ENCODE data around the gene SLC38A1.

Gene SLC38A1

GRCh38 chr12:46210873-46211439 is 57.9 kb downstream of the SLC38A1 start:
- peaks cover 22% of the 10 kb centered on the region for H3K79me2 ChIP-seq (ENCODE audit: control insufficient read depth, insufficient read depth, low read length)
- DNase-seq, result peak; percentile 32
- H3K27me3 ChIP-seq (ENCODE audit: insufficient read depth, low read length, poor library complexity), result no peaks in the 10 kb centered on the region
- H3K4ac ChIP-seq (ENCODE audit: low read depth, low read length), result no peak overlapping the region
- no peak overlapping the region for H3K4me3 ChIP-seq (ENCODE audit: low read length)
- H2BK5ac ChIP-seq (ENCODE audit: low read length), result no peak overlapping the region
- no peak overlapping the region for H2BK15ac ChIP-seq (replicated peaks; ENCODE audit: low read depth)
- no peak overlapping the region for H3K4me2 ChIP-seq (ENCODE audit: low read length)
- H4K8ac ChIP-seq (ENCODE audit: low read depth, low read length), result no peak overlapping the region
- no peak overlapping the region for H3K18ac ChIP-seq (ENCODE audit: low read length)
- H3K4me1 ChIP-seq (ENCODE audit: control insufficient read depth, low read depth, low read length), result peaks cover 4% of the 10 kb centered on the region
- no peak overlapping the region for H3K56ac ChIP-seq (ENCODE audit: low read length)
- no peak overlapping the region for H3K27ac ChIP-seq (ENCODE audit: low read depth, low read length)
- H4K5ac ChIP-seq (ENCODE audit: low read length), result no peak overlapping the region
- H2AK5ac ChIP-seq (ENCODE audit: low read length), result no peak overlapping the region
- no peak overlapping the region for H3K9ac ChIP-seq (ENCODE audit: low read length)
- H3K36me3 ChIP-seq (ENCODE audit: control insufficient read depth, insufficient read depth, low read length), result peaks cover 2% of the 10 kb centered on the region
- WGBS (ENCODE audit: extremely low coverage, insufficient coverage, low lambda C conversion rate), result no CpG with 5 or more reads among the region's 6 CpGs
- no peak overlapping the region for H3K23ac ChIP-seq (ENCODE audit: low read length)
- no peak overlapping the region for H2BK120ac ChIP-seq (ENCODE audit: low read depth, low read length)
- peaks cover 18% of the 10 kb centered on the region for H3K79me1 ChIP-seq (ENCODE audit: low read length)

- H3K27ac ChIP-seq (ENCODE audit: low read depth, low read length), result no peak overlapping the region
- peaks cover 2% of the 10 kb centered on the region for H3K36me3 ChIP-seq (ENCODE audit: control insufficient read depth, insufficient read depth, low read length)
Measured at GRCh38 chr12:46209914-46210872, 58.6 kb downstream of the SLC38A1 start.

GRCh38 chr12:46209170-46209569 is 59.7 kb downstream of the SLC38A1 start:
- no CpG with 5 or more reads among the region's 4 CpGs for WGBS (ENCODE audit: extremely low coverage, insufficient coverage, low lambda C conversion rate)
- H3K27me3 ChIP-seq (ENCODE audit: insufficient read depth, low read length, poor library complexity), result no peaks in the 10 kb centered on the region
- no peak overlapping the region for H3K18ac ChIP-seq (ENCODE audit: low read length)
- H3K36me3 ChIP-seq (ENCODE audit: control insufficient read depth, insufficient read depth, low read length), result no peaks in the 10 kb centered on the region
- no peak overlapping the region for H2BK120ac ChIP-seq (ENCODE audit: low read depth, low read length)
- H3K27ac ChIP-seq (ENCODE audit: low read depth, low read length), result no peak overlapping the region
- no peak overlapping the region for H3K56ac ChIP-seq (ENCODE audit: low read length)
- H2AK5ac ChIP-seq (ENCODE audit: low read length), result no peak overlapping the region
- no peak overlapping the region for H4K5ac ChIP-seq (ENCODE audit: low read length)
- DNase-seq, result no peak
- no peak overlapping the region for H4K8ac ChIP-seq (ENCODE audit: low read depth, low read length)
- peaks cover 15% of the 10 kb centered on the region for H3K79me1 ChIP-seq (ENCODE audit: low read length)
- H3K4me1 ChIP-seq (ENCODE audit: control insufficient read depth, low read depth, low read length), result peaks cover 4% of the 10 kb centered on the region
- H3K4me2 ChIP-seq (ENCODE audit: low read length), result no peak overlapping the region
- no peak overlapping the region for H2BK5ac ChIP-seq (ENCODE audit: low read length)
- no peak overlapping the region for H3K4ac ChIP-seq (ENCODE audit: low read depth, low read length)
- H2BK15ac ChIP-seq (replicated peaks; ENCODE audit: low read depth), result no peak overlapping the region
- peaks cover 14% of the 10 kb centered on the region for H3K79me2 ChIP-seq (ENCODE audit: control insufficient read depth, insufficient read depth, low read length)
- H3K4me3 ChIP-seq (ENCODE audit: low read length), result no peak overlapping the region
- no peak overlapping the region for H3K9ac ChIP-seq (ENCODE audit: low read length)
- no peak overlapping the region for H3K23ac ChIP-seq (ENCODE audit: low read length)

More at GRCh38 chr12:46209914-46210872, 58.6 kb downstream of the SLC38A1 start:
- Histone ChIP-seq H3K18ac (ENCODE audit: low read length) (no peak overlapping the region), H2BK15ac (replicated peaks; ENCODE audit: low read depth) (no peak overlapping the region), H2BK5ac (ENCODE audit: low read length) (no peak overlapping the region), H3K4me2 (ENCODE audit: low read length) (no peak overlapping the region), H2BK120ac (ENCODE audit: low read depth, low read length) (no peak overlapping the region), H3K9ac (ENCODE audit: low read length) (no peak overlapping the region), H3K4me1 (ENCODE audit: control insufficient read depth, low read depth, low read length) (peaks cover 4% of the 10 kb centered on the region), H4K5ac (ENCODE audit: low read length) (no peak overlapping the region), H3K23ac (ENCODE audit: low read length) (no peak overlapping the region), H2AK5ac (ENCODE audit: low read length) (no peak overlapping the region), H3K4ac (ENCODE audit: low read depth, low read length) (no peak overlapping the region), H3K56ac (ENCODE audit: low read length) (no peak overlapping the region), H3K4me3 (ENCODE audit: low read length) (no peak overlapping the region), H3K79me2 (ENCODE audit: control insufficient read depth, insufficient read depth, low read length) (peaks cover 21% of the 10 kb centered on the region), H3K27me3 (ENCODE audit: insufficient read depth, low read length, poor library complexity) (no peaks in the 10 kb centered on the region), H4K8ac (ENCODE audit: low read depth, low read length) (no peak overlapping the region), H3K79me1 (ENCODE audit: low read length) (peaks cover 18% of the 10 kb centered on the region)
- DNase-seq, result peak; percentile 39
- WGBS (ENCODE audit: extremely low coverage, insufficient coverage, low lambda C conversion rate), result no CpG with 5 or more reads among the region's 12 CpGs

GRCh38 chr12:46208370-46208769 is 60.5 kb downstream of the SLC38A1 start:
- H2AK5ac ChIP-seq (ENCODE audit: low read length), result no peak overlapping the region
- H3K79me1 ChIP-seq (ENCODE audit: low read length), result peaks cover 15% of the 10 kb centered on the region
- H3K4me3 ChIP-seq (ENCODE audit: low read length), result no peak overlapping the region
- peaks cover 4% of the 10 kb centered on the region for H3K4me1 ChIP-seq (ENCODE audit: control insufficient read depth, low read depth, low read length)
- H3K79me2 ChIP-seq (ENCODE audit: control insufficient read depth, insufficient read depth, low read length), result peaks cover 12% of the 10 kb centered on the region
- no peak overlapping the region for H3K9ac ChIP-seq (ENCODE audit: low read length)
- H3K4ac ChIP-seq (ENCODE audit: low read depth, low read length), result no peak overlapping the region
- no peak overlapping the region for H3K27ac ChIP-seq (ENCODE audit: low read depth, low read length)
- H4K5ac ChIP-seq (ENCODE audit: low read length), result no peak overlapping the region
- no peak overlapping the region for H2BK120ac ChIP-seq (ENCODE audit: low read depth, low read length)
- H2BK5ac ChIP-seq (ENCODE audit: low read length), result no peak overlapping the region
- H2BK15ac ChIP-seq (replicated peaks; ENCODE audit: low read depth), result no peak overlapping the region
- H3K23ac ChIP-seq (ENCODE audit: low read length), result no peak overlapping the region
- no peak overlapping the region for H3K18ac ChIP-seq (ENCODE audit: low read length)
- DNase-seq, result no peak
- no peak overlapping the region for H3K56ac ChIP-seq (ENCODE audit: low read length)
- no peak overlapping the region for H4K8ac ChIP-seq (ENCODE audit: low read depth, low read length)
- no peak overlapping the region for H3K4me2 ChIP-seq (ENCODE audit: low read length)
- no peaks in the 10 kb centered on the region for H3K27me3 ChIP-seq (ENCODE audit: insufficient read depth, low read length, poor library complexity)
- peaks cover 1% of the 10 kb centered on the region for H3K36me3 ChIP-seq (ENCODE audit: control insufficient read depth, insufficient read depth, low read length)

- Histone ChIP-seq H2AK5ac (ENCODE audit: low read length) (no peak overlapping the region), H3K36me3 (ENCODE audit: control insufficient read depth, insufficient read depth, low read length) (peaks cover 5% of the 10 kb centered on the region)
- no peak for DNase-seq
Measured at GRCh38 chr12:46207644-46208043, 61.2 kb downstream of the SLC38A1 start.

More at GRCh38 chr12:46207644-46208043, 61.2 kb downstream of the SLC38A1 start:
- H2BK15ac ChIP-seq (replicated peaks; ENCODE audit: low read depth), result no peak overlapping the region
- no peak overlapping the region for H3K27ac ChIP-seq (ENCODE audit: low read depth, low read length)
- H3K9ac ChIP-seq (ENCODE audit: low read length), result no peak overlapping the region
- H3K4me1 ChIP-seq (ENCODE audit: control insufficient read depth, low read depth, low read length), result peaks cover 4% of the 10 kb centered on the region
- H3K27me3 ChIP-seq (ENCODE audit: insufficient read depth, low read length, poor library complexity), result no peaks in the 10 kb centered on the region
- no peak overlapping the region for H3K56ac ChIP-seq (ENCODE audit: low read length)
- no peak overlapping the region for H4K8ac ChIP-seq (ENCODE audit: low read depth, low read length)
- H2BK120ac ChIP-seq (ENCODE audit: low read depth, low read length), result no peak overlapping the region
- H3K79me2 ChIP-seq (ENCODE audit: control insufficient read depth, insufficient read depth, low read length), result peaks cover 9% of the 10 kb centered on the region
- H3K4me3 ChIP-seq (ENCODE audit: low read length), result no peak overlapping the region
- H3K79me1 ChIP-seq (ENCODE audit: low read length), result peaks cover 13% of the 10 kb centered on the region
- no peak overlapping the region for H3K18ac ChIP-seq (ENCODE audit: low read length)
- H3K23ac ChIP-seq (ENCODE audit: low read length), result no peak overlapping the region
- H2BK5ac ChIP-seq (ENCODE audit: low read length), result no peak overlapping the region
- no peak overlapping the region for H3K4ac ChIP-seq (ENCODE audit: low read depth, low read length)
- no peak overlapping the region for H4K5ac ChIP-seq (ENCODE audit: low read length)
- H3K4me2 ChIP-seq (ENCODE audit: low read length), result no peak overlapping the region
